Esophagus squamous epithelium (tissue), 4 donors: ENCODE results near the gene BRD7.

Source experiments
- POLR2A ChIP-seq, 4 donors: fragments of 450-650 bp; IDR thresholded peaks; one replicate each; pipeline ENCODE4 v1.6.1; 2017; ENCODE audit warnings: antibody characterized with exemption in 4 of 4, mild to moderate bottlenecking in 4 of 4, moderate library complexity in 3 of 4
- TF ChIP-seq, protein P1 (sequence below), 6 experiments: fragments of 450-650 bp in 4 of 6; fragments of 200-600 bp in 2 of 6; sonication (generic) in 2 of 6; IDR thresholded peaks; one replicate each; pipeline ENCODE4 v1.5.1; 2016 to 2019; ENCODE audit warnings: antibody characterized with exemption in 6 of 6, mild to moderate bottlenecking in 4 of 6, moderate library complexity in 4 of 6

DNA sequence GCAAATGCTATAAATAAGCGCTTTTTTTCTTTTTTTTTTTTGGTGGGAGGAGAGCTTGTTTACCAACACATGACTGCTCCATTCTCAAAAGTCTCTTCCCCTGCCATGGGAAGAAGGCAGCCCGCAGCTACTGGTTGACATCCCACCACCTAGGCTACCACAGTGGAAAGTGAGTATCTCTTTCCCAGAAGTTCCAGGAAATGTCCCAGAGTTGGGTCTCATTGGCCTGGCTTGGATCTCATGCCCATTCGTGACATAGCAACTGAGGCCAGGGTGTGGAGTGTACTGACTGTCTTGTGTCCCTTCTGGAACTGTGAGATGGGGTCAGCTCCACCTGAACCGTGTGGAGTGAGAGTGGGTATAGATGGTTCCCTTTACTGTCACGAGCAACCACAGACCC lies 29.5 kb upstream of the BRD7 start:
- no peak for TF ChIP-seq POLR2A (IDR thresholded peaks at IDR 0.05)
- TF ChIP-seq, protein P1, sequence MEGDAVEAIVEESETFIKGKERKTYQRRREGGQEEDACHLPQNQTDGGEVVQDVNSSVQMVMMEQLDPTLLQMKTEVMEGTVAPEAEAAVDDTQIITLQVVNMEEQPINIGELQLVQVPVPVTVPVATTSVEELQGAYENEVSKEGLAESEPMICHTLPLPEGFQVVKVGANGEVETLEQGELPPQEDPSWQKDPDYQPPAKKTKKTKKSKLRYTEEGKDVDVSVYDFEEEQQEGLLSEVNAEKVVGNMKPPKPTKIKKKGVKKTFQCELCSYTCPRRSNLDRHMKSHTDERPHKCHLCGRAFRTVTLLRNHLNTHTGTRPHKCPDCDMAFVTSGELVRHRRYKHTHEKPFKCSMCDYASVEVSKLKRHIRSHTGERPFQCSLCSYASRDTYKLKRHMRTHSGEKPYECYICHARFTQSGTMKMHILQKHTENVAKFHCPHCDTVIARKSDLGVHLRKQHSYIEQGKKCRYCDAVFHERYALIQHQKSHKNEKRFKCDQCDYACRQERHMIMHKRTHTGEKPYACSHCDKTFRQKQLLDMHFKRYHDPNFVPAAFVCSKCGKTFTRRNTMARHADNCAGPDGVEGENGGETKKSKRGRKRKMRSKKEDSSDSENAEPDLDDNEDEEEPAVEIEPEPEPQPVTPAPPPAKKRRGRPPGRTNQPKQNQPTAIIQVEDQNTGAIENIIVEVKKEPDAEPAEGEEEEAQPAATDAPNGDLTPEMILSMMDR (IDR thresholded peaks at IDR 0.05), result no peak
